NK-92 (cell line): ENCODE results near the gene CSNK1E.

Source experiments
- DNase-seq: peaks from one replicate; lab custom pipeline; 2025; ENCODE audit not compliant: unreplicated experiment; lab: John Stamatoyannopoulos, UW

The CSNK1E gene

GRCh38 chr22:38335077-38335476 is 17.8 kb upstream of the CSNK1E start:
- DNase-seq: no peak

GRCh38 chr22:38327805-38328204 is 10.6 kb upstream of the CSNK1E start:
- no peak for DNase-seq

DNA sequence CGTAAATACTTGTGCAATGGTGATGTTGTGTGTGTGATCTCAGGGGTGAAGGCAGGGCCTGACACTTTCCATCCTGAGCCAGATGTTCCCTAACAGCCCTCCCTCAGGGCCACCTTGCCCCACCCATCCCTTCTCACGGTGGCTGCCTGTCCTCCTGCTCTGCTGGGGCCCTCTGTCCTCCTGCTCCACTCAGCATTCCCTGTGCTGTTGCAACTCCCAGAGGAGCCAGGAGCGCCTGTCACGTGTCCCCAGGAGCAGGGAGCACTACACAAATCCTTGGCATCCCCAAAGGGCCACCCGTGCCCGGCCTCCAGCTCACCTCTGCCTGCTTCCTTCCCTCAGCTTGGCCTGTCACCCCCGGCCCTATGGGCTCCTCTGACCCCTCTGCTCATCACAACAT is 10.2 kb upstream of the CSNK1E start:
- DNase-seq: no peak

DNA sequence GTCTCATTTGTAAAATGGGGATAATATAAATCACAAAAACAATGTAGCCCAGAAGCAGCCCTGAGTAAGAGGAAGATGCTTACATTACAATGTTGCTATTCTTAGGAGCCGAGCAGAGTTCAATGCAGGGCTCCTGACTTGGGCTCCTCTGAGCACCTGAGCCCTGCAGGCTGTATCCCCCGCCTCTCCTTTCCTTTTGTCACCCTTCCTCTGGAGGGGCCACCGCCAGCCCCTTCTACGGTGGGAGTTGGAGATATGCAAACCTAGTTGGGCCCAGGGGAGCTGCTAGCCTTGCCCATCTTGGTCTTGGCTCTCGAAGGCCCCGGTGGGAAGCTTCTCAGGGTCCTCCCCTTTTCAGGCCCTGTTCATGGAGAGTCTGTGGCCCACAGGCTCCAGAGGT is 8.4 kb upstream of the CSNK1E start:
- DNase-seq: no peak

DNA sequence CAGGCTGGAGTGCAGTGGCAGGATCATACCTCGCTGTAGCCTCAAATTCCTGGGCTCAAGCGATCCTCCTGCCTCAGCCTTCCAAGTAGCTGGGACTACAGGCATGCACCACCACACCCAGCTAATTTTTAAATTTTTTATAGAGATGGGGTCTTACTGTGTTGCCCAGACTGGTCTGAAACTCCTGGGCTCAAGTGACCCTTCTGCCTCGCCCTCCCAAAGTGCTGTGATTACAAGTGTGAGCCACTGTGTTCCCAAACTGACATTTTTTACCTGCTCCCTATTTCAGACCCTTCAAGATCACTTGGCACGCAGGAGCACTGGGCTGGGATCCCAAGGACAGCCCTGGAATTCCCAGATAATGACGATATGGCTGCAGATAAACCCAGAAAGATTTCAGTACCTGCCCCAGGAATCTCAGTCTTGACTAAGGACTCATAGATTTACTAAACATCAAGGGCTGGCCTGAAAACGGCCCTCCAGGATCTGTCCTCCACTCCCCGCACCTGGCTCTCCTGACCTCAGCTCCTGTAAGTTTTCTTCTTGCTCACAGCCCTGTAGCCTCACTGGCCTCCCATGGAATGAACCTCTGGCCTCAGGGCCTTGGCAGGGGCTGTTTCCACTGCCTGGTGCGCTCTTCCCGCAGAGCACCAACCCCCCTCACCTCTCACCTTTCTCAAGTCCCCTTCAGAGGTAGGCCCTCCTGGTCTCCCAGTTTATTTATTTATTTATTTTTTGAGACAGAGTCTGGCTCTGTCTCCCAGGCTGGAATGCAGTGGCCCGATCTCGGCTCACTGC is 3.6 kb upstream of the CSNK1E start:
- DNase-seq: no peak

DNA sequence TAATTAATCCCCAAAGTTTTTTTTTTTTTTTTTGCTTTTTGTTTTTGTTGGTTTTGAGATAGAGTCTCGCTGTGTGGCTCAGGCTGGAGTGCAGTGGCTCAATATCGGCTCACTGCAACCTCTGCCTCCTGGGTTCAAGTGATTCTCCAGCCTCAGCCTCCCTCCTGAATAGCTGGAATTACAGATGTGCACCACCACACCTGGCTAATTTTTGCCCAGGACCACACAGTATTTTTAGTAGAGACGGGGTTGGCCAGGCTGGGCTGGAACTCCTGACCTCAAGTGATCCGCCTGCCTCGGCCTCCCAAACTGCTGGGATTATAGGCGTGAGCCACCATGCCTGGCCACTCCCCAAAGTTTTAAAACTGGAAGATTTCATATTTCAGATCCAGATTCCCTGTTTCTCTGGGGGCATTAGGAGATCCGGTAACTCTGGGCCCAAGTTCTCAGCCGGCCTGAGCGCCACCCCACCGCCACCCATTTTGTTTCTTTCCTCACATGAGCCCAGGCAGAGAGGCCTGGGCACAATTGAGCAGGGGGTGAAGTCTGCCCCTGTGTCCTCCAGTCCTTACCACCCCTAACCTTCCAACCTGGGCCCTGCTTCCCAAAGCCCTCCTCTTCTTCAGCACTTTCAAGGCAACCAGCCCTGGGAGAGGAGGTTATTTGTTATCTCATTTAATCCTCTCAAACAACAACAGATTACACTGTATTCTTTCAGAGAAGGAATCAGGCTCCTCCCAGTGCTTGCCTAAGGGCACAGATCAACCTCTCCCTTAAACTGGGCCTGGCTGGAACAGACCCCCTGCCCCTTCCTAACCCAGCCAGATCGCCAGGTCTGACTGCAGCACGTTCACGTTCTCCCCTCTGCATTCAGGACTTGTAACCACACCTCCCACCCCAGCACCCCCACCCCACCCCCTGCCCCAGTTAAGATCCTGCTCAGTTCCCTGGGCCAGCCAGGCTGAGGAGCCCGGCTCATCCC is 1.9 kb upstream of the CSNK1E start:
- DNase-seq: no peak

DNA sequence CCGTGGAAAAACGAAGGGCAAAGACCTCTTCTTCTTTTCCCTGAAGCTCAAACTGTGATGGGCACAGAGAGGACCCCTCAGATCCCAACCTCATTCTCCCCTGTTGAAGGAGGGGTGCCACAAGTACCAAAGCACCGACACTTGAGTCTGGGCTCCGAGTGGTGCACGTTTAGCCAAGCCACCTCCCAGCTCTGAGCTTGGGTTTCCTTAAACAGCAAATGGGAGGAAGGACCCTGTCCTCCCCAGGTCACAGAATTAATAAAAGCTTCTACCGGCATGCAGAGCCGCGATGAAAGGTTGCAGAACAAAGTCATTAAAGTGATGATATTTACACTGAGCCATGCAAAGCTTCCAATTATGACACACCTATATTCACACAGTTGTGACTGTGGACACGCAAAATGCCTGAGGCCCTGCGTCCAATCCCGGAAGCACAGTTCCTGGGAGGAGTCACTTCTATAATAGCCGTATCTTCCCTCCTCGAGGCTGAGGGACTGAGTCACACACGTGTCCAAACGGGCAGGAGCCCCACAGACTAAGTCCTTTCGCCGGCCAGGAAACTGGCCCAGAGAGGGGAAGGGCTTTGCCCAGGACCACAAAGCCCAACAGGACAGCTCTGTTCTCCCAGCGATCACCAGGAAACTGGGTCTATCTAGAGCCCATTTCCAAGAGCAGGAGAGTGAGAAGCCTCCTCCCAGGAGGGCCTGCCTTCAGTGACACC is 922 bp upstream of the CSNK1E start:
- DNase-seq: no peak

- no peak for DNase-seq
Observed at GRCh38 chr22:38316364-38317121, 690 bp downstream of the CSNK1E start.

- DNase-seq: no peak
Observed at GRCh38 chr22:38315823-38316363, 1.3 kb downstream of the CSNK1E start.

DNA sequence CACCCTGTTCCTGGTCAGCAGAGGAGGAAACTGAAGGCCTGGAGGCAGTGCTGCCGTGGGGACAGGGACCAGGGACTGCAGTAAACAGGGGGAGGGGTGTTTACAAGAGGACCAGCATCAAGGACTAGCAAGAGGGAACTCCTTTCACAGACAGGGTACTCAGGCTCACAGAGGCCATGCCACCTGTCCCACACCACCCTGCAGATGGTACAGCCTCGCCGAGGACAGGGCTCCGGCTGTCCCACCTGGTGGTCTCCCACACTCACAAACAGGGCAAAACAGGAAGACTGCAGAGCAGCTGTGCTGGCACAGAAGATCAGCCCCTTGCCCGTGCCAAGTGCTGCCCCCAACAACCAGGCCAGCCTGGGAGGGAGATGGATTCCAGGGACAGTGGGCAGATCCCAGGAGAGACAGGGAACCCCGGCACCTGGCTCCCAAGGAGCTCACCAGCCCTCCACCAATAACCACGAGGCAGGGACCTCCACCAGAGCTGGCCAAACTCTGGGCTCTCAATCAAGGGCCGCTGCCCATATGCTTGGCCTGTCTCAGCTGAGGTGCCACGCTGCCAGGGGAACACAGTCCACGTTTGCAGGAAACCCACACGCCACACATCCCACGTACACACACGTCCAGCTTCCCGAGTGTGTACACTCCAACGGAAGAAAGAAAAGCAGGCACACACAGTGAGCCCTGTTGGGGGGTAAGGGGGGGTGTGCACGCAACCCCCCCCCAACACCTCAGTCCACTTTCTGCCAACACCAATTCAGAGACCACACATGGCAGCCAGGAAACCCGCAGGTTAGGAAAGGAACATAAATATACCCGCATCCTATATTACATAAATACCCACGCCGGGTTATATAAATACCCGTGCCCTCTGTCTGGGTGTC is 2.1 kb downstream of the CSNK1E start:
- DNase-seq: no peak

DNA sequence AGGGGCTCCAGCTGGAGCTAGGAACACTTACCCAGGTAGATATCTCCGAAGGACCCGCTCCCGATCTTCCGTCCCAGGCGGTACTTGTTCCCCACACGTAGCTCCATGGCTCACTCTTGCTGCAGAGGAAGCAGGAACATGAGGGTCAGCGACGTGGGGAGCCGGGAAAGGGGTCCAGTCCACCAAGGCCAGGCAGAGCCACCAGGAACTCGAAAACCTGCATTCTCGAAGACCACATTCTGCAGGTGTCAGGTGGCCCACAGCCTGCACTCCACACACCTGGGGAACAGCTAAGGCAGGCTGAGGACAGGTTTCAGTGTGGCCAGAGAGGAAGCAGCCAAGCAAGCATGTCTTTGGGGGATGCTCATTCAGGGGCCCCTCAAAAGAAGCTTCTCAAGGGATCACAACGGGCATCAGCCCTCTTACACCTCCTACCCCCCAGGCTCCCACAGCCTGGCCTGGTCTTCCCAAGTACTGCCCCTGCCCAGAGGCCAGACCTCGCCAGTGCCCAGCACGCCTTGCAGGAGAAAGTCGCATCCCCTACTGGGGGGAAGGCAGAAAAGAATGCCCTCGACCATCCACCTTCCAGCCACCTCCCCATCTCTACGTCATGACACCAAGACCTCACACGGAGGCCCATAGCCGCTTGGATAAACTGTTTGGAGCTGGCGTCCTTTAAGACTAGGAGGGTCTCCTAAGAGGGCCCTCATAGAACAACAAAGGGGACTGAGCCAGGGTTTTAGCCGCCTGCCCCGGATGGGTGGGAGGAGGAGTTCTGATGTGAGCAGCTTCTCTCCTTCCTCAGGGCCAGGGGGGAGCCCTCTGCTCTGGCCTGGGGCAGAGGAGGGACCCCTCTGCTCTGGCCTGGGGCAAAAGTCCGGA is 2.9 kb downstream of the CSNK1E start:
- no peak for DNase-seq

DNA sequence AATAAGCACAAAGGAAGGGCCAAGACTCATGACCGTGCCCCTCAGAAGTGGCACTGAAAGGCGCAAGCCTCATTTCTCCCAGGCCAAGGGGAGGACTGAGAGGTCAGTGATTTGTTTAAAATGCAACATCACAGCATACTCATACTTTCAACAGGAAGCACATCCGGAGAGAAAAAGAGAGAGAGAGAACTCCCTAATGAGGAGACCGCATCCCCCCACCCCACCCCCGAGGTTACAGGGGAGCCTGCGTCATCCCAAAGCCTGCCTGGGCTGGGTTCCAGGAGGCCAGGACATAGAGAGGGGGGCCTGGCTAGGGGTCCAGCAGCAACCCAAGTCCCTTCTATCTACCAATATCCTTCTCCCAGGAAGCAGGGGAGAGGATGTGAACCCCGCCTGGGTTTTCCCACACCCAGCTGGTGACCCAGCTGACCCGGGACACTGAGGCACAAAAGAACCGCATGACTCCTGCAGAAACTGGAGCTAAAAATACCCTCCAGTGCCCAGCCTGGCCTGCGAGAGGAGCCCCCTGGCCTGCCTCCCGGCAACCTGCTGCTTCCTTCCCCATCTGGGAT is 3.8 kb downstream of the CSNK1E start:
- DNase-seq: no peak

DNA sequence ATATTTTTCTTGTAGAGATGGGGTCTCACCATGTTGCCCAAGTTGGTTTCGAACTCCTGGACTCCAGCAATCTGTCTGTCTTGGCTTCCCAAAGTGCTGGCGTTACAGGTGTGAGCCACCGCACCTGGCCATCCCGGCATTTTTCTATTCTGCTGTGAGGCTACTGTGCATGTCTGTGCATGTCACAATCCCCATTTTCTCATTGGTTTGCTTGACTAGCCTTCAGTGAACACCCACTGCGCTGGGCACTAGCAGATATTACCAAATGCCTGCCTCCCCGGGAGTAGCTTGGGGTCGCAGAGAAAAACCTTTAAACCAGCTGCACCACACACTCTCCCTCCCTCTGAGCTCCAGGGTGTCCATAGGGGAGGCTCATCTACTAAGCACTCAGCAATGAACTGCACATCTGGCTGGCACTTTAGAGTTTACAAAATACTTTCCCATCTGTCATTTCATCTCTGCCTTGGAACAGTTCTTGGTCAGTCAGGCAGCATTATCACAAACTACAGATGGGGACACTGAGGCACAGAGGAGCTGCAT is 4.9 kb downstream of the CSNK1E start:
- DNase-seq: no peak

GRCh38 chr22:38311323-38311620 is 6.0 kb downstream of the CSNK1E start:
- DNase-seq: no peak

DNA sequence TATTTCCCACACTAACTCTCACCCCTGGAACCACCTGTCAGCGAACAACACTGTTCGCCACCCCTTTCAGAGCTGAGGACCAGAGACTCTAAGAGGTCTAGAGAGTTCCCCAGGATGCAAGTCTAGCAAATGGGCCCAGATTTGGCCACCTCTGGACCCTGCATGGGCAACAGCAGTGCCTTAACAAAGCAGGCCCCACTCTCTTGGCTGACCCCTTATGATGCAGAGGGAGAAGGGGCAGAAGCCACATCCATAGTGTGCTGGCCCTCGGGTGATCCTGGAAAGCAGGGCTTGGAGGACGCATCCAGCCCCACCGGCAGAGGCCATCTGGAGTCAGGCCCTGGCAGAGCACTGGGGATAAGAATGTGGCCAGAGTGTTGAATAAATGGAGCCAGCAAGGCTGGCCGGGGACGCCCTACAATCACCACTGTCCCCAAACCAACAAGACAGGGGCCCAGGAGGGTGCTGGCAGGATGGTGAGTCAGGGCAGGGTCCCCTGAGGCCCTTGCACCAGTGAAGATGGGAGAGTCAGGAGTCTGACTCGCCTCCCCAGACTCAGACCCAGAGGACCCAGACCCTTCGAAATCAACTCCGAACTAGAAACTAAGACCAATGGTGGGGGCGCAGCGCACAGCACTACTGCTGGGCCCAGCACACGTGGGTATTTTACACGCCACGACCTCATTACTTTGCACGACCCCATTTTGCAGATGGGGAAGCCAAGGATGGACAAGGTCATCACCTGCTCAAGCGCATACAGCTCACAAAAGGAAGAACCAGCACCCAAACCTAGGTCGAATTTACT is 6.5 kb downstream of the CSNK1E start:
- DNase-seq: no peak

DNA sequence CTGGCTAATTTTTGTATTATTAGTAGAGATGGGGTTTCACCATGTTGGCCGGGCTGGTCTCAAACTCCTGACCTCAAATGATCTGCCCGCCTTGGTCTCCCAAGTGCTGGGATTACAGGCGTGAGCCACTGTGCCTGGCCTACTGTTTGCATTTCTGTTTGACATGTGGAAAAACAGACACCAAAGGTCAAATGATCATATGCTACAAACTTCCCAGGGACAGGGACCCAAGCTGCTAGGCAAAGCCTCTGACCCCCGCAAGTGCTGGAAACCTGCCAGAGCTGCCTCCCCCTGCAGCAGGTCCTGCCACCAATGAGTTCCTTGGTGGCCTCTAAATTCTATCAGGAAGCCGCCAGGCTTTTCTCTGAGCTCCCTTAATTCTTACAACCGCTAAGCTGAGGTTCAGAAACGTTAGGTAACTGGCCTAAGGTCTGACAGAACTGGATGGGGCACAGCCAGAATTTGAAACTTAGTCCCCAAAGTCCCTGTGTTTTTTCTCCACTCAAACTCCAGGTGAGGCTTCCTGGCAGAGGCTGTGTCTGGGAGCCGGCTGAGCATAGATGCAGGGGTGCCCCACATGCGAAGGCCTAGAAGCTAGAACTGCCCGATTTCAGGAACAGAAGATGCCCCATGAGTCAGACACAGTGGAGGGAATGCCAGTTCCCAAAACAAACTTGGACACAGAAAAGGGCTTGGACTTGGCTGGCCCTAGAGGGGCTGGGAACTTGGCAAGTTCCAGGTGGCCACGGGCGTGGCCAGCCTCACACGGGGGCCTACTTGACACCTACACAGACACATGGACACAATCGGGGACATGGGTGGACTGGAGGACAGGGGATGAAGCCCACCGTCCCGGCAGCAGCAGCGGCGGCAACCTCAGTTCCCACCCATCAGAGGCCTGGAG is 7.4 kb downstream of the CSNK1E start:
- no peak for DNase-seq
